Caco-2 (cell line): ENCODE data around the gene EXOSC5. TPM values are rescaled to one million over a fixed set of nuclear protein-coding genes. Genes with fewer than 3 reads are reported as not detected.

Experiments used
- BruUV-seq: library from RNA; stranded (reverse); fragments of 400-500 nt; replicated peaks from 2 replicates; lab custom pipeline; 2021; lab: Mats Ljungman, UMichigan
- CTCF ChIA-PET: fragments of 300-600 bp; sonication (Branson Sonifier 250); formaldehyde crosslinking; loops from one replicate; lab custom pipeline; 2022; ENCODE audit warnings: antibody characterized with exemption; lab: Charles Lee
- POLR2A ChIA-PET: fragments of 300-600 bp; sonication (Branson Sonifier 250); formaldehyde crosslinking; loops from one replicate; lab custom pipeline; 2022; ENCODE audit warnings: antibody characterized with exemption; lab: Charles Lee
- DNase-seq, 2 experiments: peaks; one replicate each; pipeline versions ENCODE4 v3.0.0 to v3.0.0-alpha.2; 2020 to 2022
- H3K27me3 ChIP-seq: replicated peaks from 2 replicates; pipeline ENCODE4 v1.6.0; 2011; ENCODE audit warnings: low read length; ENCODE audit not compliant: control insufficient read depth, insufficient read depth
- H3K36me3 ChIP-seq: 2 replicates; pipeline ENCODE4 v1.5.1; 2011; ENCODE audit warnings: low read length; ENCODE audit not compliant: control insufficient read depth, insufficient read depth
- H3K4me1 ChIP-seq: fragments of 250-450 bp; sonication (Bioruptor Pico); 2 replicates; pipeline ENCODE4 v1.5.1; 2020; ENCODE audit warnings: mild to moderate bottlenecking
- H3K4me3 ChIP-seq: 2 replicates; pipeline ENCODE4 v1.5.1; 2011; ENCODE audit warnings: low read depth, mild to moderate bottlenecking, control low read depth, low read length
- H3K9me3 ChIP-seq: fragments of 250-450 bp; sonication (Bioruptor Pico); 2 replicates; pipeline ENCODE4 v1.5.1; 2020; ENCODE audit warnings: mild to moderate bottlenecking, moderate library complexity
- H3K27ac Mint-ChIP-seq: one replicate; pipeline ENCODE4 v1.8.0; 2022; ENCODE audit warnings: mixed read lengths; ENCODE audit not compliant: unreplicated experiment
- H3K27me3 Mint-ChIP-seq: one replicate; pipeline ENCODE4 v1.8.0; 2022; ENCODE audit warnings: mixed read lengths; ENCODE audit not compliant: insufficient read depth, unreplicated experiment
- H3K36me3 Mint-ChIP-seq: one replicate; pipeline ENCODE4 v1.8.0; 2022; ENCODE audit warnings: mild to moderate bottlenecking, mixed read lengths; ENCODE audit not compliant: insufficient read depth, unreplicated experiment
- H3K4me1 Mint-ChIP-seq: one replicate; pipeline ENCODE4 v1.8.0; 2022; ENCODE audit warnings: low read depth, mixed read lengths; ENCODE audit not compliant: unreplicated experiment
- H3K4me3 Mint-ChIP-seq: one replicate; pipeline ENCODE4 v1.8.0; 2022; ENCODE audit warnings: mild to moderate bottlenecking, moderate library complexity, mixed read lengths; ENCODE audit not compliant: unreplicated experiment
- H3K9me3 Mint-ChIP-seq: one replicate; pipeline ENCODE4 v1.8.0; 2022; ENCODE audit warnings: mixed read lengths; ENCODE audit not compliant: unreplicated experiment
- intact Hi-C: fragments of 100-400 bp; cut with micrococcal nuclease; formaldehyde crosslinking; loops from one replicate; pipeline ENCODE4 v1.10.0; 2022; ENCODE audit not compliant: unreplicated experiment
- total RNA-seq: library from RNA; stranded (reverse); gene quantifications from 2 replicates; pipeline ENCODE4 v1.2.3, GENCODE V29; 2022
- TF ChIP-seq, protein P1 (sequence below), 2 experiments: fragments of 200-600 bp in 1 of 2; IDR thresholded peaks; 1 replicate in 1 of 2; 2 replicates in 1 of 2; pipeline versions ENCODE4 v1.5.1 to v1.8.0; 2011 to 2022; ENCODE audit warnings: antibody characterized with exemption in 1 of 2, control low read depth in 1 of 2, inconsistent platforms in 1 of 2, low read depth in 1 of 2, low read length in 1 of 2, mild to moderate bottlenecking in 1 of 2, moderate library complexity in 1 of 2; ENCODE audit not compliant: insufficient read depth in 1 of 2, severe bottlenecking in 1 of 2, unreplicated experiment in 1 of 2

The EXOSC5 gene
- total RNA-seq, 1 experiment from 2014 or later, result 36.6 TPM

DNA sequence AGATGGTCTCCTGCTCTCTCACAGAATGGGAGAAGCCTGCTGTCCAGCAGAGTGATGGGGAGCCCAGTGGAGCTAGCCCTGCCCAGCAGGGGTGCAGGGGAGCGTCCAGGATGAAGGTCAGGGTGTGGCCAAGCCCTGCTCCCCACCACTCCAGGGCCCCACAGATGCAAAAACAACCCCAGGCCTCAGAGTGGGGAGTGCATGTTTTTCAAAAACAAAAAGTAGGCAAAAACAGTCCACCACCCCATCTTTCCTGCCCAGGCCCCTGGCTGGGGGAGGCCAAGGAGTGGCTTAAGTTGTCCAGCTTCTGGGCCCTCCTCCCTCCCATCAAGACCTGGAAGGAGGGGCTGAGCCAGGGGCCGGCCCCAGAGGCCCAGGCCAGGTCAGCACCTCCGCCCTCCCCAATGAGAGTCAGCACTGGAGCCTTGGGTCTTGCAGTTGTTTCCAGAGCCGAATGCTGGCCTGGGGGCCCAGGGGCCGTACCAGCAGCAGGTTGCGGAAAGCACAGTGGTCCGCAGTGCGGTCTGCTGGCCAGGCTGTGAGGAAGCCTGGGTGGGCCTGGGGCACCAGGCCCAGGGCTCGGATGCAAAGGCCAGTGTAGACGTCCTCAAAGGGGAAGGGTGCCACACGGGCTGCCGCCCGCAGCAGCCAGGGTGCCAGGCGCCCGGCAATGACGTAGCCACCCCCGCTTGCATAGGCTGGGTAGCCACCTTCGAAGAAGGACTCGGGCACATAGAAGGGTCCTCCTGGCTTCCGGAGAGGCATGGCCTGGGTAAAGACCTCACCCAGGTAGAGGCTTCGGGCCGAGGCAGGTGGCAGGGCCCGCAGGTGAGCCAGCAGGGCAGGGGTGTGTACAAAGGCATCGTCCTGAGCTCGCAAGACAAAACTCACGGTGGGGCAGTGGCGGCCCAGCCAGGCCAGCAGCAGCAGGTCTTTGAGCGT is 28.3 kb upstream of the EXOSC5 start:
- Mint-ChIP-seq H3K4me3 (peak overlapping the region; percentile 13), H3K9me3 (no peaks in the 10 kb centered on the region), H3K27ac (no peak overlapping the region), H3K4me1 (peaks cover 19% of the 10 kb centered on the region), H3K27me3 (no peaks in the 10 kb centered on the region), H3K36me3 (peaks cover 19% of the 10 kb centered on the region)
- H3K9me3 ChIP-seq, result no peaks in the 10 kb centered on the region
- TF ChIP-seq, protein P1, sequence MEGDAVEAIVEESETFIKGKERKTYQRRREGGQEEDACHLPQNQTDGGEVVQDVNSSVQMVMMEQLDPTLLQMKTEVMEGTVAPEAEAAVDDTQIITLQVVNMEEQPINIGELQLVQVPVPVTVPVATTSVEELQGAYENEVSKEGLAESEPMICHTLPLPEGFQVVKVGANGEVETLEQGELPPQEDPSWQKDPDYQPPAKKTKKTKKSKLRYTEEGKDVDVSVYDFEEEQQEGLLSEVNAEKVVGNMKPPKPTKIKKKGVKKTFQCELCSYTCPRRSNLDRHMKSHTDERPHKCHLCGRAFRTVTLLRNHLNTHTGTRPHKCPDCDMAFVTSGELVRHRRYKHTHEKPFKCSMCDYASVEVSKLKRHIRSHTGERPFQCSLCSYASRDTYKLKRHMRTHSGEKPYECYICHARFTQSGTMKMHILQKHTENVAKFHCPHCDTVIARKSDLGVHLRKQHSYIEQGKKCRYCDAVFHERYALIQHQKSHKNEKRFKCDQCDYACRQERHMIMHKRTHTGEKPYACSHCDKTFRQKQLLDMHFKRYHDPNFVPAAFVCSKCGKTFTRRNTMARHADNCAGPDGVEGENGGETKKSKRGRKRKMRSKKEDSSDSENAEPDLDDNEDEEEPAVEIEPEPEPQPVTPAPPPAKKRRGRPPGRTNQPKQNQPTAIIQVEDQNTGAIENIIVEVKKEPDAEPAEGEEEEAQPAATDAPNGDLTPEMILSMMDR (IDR thresholded peaks at IDR 0.05; ENCODE audit: insufficient read depth in 1 of 2, low read depth in 1 of 2, low read length in 1 of 2, severe bottlenecking in 1 of 2, unreplicated experiment in 1 of 2), result no peak
- CTCF ChIA-PET, result no interaction called here
- POLR2A ChIA-PET, result no interaction called here
- BruUV-seq, result no TSS peak
- no peak overlapping the region for H3K4me3 ChIP-seq
- peaks cover 1% of the 10 kb centered on the region for H3K36me3 ChIP-seq
- intact Hi-C loops, result no loop called here
- no peaks in the 10 kb centered on the region for H3K27me3 ChIP-seq
- no peak for DNase-seq
- H3K4me1 ChIP-seq, result peaks cover 13% of the 10 kb centered on the region; the same call in 1 of the 2 replicates

DNA sequence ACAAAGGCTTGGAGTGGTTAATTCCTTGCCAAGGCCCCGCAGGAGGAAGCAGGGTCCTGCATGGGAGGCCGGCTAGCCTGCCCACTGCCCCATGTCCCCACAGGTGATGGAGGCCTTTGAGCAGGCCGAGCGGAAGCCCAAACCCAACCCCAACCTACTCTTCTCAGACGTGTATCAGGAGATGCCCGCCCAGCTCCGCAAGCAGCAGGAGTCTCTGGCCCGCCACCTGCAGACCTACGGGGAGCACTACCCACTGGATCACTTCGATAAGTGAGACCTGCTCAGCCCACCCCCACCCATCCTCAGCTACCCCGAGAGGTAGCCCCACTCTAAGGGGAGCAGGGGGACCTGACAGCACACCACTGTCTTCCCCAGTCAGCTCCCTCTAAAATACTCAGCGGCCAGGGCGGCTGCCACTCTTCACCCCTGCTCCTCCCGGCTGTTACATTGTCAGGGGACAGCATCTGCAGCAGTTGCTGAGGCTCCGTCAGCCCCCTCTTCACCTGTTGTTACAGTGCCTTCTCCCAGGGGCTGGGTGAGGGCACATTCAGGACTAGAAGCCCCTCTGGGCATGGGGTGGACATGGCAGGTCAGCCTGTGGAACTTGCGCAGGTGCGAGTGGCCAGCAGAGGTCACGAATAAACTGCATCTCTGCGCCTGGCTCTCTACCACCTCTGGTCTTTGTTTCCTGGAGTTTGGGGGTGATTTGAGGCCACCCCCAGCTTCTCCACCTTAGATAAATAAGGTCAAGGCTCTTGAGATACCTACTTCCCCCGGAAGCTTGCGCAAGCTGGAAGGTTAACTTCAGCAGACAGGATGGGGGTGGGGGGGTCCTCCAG is 27.4 kb upstream of the EXOSC5 start:
- peaks cover 1% of the 10 kb centered on the region for H3K36me3 ChIP-seq
- intact Hi-C loops, result no loop called here
- POLR2A ChIA-PET, result interaction anchor here (0.6 kb wide), 2 partner anchors 54 to 61 kb away, joined by 3 read pairs; partner anchors contain the start of gene B9D2
- CTCF ChIA-PET, result interaction anchor here (0.6 to 1.3 kb wide), 3 partner anchors 15 to 146 kb away, joined by 3 to 4 read pairs (median 3); partner anchors contain the start of gene DMAC2
- Mint-ChIP-seq H3K4me3 (no peak overlapping the region), H3K36me3 (peaks cover 22% of the 10 kb centered on the region), H3K9me3 (no peaks in the 10 kb centered on the region), H3K27ac (no peak overlapping the region), H3K4me1 (peaks cover 19% of the 10 kb centered on the region), H3K27me3 (no peaks in the 10 kb centered on the region)
- no peak for DNase-seq
- no TSS peak for BruUV-seq
- TF ChIP-seq, protein P1 (IDR thresholded peaks at IDR 0.05; ENCODE audit: insufficient read depth in 1 of 2, low read depth in 1 of 2, low read length in 1 of 2, severe bottlenecking in 1 of 2, unreplicated experiment in 1 of 2), result no peak
- no peaks in the 10 kb centered on the region for H3K9me3 ChIP-seq
- H3K4me3 ChIP-seq, result no peak overlapping the region
- H3K4me1 ChIP-seq, result peaks cover 13% of the 10 kb centered on the region; the same call in 1 of the 2 replicates
- H3K27me3 ChIP-seq, result no peaks in the 10 kb centered on the region

DNA sequence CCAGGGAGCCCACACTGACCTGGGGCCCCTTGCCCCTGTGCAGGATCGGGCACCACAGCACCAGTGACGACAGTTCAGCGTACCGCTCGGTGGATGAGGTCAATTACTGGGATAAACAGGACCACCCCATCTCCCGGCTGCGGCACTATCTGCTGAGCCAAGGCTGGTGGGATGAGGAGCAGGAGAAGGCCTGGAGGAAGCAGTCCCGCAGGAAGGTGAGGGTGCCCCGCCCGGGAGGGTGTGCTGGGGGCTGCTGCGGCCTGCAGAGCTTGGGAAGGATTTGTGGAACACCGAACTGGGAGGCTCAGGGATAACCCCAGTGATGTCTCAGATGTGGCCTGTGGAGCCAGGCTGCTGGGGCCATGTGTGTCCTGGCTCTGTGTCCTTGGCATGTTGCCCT is 25.8 kb upstream of the EXOSC5 start:
- Mint-ChIP-seq H3K27ac (no peak overlapping the region), H3K36me3 (peaks cover 29% of the 10 kb centered on the region), H3K4me3 (no peak overlapping the region), H3K9me3 (no peaks in the 10 kb centered on the region), H3K27me3 (no peaks in the 10 kb centered on the region), H3K4me1 (peaks cover 13% of the 10 kb centered on the region)
- CTCF ChIA-PET, result interaction anchor here (1.3 kb wide), 1 partner anchor 16 kb away, joined by 3 read pairs; the partner anchor contains the start of gene DMAC2
- peaks cover 1% of the 10 kb centered on the region for H3K36me3 ChIP-seq
- no peak for DNase-seq
- TF ChIP-seq, protein P1 (IDR thresholded peaks at IDR 0.05; ENCODE audit: insufficient read depth in 1 of 2, low read depth in 1 of 2, low read length in 1 of 2, severe bottlenecking in 1 of 2, unreplicated experiment in 1 of 2), result no peak
- BruUV-seq, result no TSS peak
- H3K4me1 ChIP-seq, result peaks cover 13% of the 10 kb centered on the region; the same call in 1 of the 2 replicates
- POLR2A ChIA-PET, result no interaction called here
- H3K9me3 ChIP-seq, result no peaks in the 10 kb centered on the region
- intact Hi-C loops, result no loop called here
- H3K27me3 ChIP-seq, result no peaks in the 10 kb centered on the region
- no peak overlapping the region for H3K4me3 ChIP-seq
